ENCODE data around the gene ADCY3.
A peak's percentile ranks its signal among the peaks of the same experiment; 100 is the strongest.

The ADCY3 gene

GRCh38 chr2:24926220-24926601, 6.2 kb upstream of the ADCY3 start:
- Mint-ChIP-seq H3K4me1 (peaks cover 5% of the 10 kb centered on the region), H3K27me3 (ENCODE audit: low read depth) (peaks cover 15% of the 10 kb centered on the region), H3K4me3 (no peak overlapping the region), H3K9me3 (no peaks in the 10 kb centered on the region), H3K27ac (no peak overlapping the region), H3K36me3 (ENCODE audit: low read depth) (no peaks in the 10 kb centered on the region)
- no peak for TF ChIP-seq CTCF (IDR thresholded peaks at IDR 0.05; ENCODE audit: unreplicated experiment in 3 of 3)

GRCh38 chr2:24925815-24926214, 5.8 kb upstream of the ADCY3 start:
- Mint-ChIP-seq H3K4me3 (no peak overlapping the region), H3K27ac (no peak overlapping the region), H3K4me1 (peaks cover under 1% of the 10 kb centered on the region), H3K9me3 (no peaks in the 10 kb centered on the region), H3K36me3 (ENCODE audit: low read depth) (no peaks in the 10 kb centered on the region), H3K27me3 (ENCODE audit: low read depth) (peaks cover 15% of the 10 kb centered on the region)
- TF ChIP-seq CTCF (IDR thresholded peaks at IDR 0.05; ENCODE audit: unreplicated experiment in 3 of 3) = no peak

- no peak for TF ChIP-seq CTCF (IDR thresholded peaks at IDR 0.05; ENCODE audit: unreplicated experiment in 3 of 3)
- Mint-ChIP-seq H3K9me3 (no peaks in the 10 kb centered on the region), H3K27ac (no peak overlapping the region), H3K4me3 (no peak overlapping the region), H3K4me1 (no peaks in the 10 kb centered on the region), H3K27me3 (ENCODE audit: low read depth) (peaks cover 18% of the 10 kb centered on the region), H3K36me3 (ENCODE audit: low read depth) (no peaks in the 10 kb centered on the region)
Observed at GRCh38 chr2:24924732-24925131, 4.7 kb upstream of the ADCY3 start.

- peaks cover 19% of the 10 kb centered on the region for H3K27me3 Mint-ChIP-seq (ENCODE audit: low read depth)
- peaks cover 2% of the 10 kb centered on the region for H3K4me1 Mint-ChIP-seq
- no peaks in the 10 kb centered on the region for H3K9me3 Mint-ChIP-seq
- H3K36me3 Mint-ChIP-seq (ENCODE audit: low read depth) = no peaks in the 10 kb centered on the region
- TF ChIP-seq CTCF (IDR thresholded peaks at IDR 0.05; ENCODE audit: unreplicated experiment in 3 of 3) = no peak
- no peak overlapping the region for H3K27ac Mint-ChIP-seq
- no peak overlapping the region for H3K4me3 Mint-ChIP-seq
Observed at GRCh38 chr2:24924266-24924665, 4.2 kb upstream of the ADCY3 start.

GRCh38 chr2:24923106-24923505, 3.1 kb upstream of the ADCY3 start:
- Mint-ChIP-seq H3K27me3 (ENCODE audit: low read depth) (peaks cover 24% of the 10 kb centered on the region), H3K27ac (no peak overlapping the region), H3K4me3 (no peak overlapping the region), H3K9me3 (no peaks in the 10 kb centered on the region), H3K4me1 (peaks cover 6% of the 10 kb centered on the region), H3K36me3 (ENCODE audit: low read depth) (peaks cover 2% of the 10 kb centered on the region)
- TF ChIP-seq CTCF (IDR thresholded peaks at IDR 0.05; ENCODE audit: unreplicated experiment in 3 of 3) = no peak

GRCh38 chr2:24922556-24922955, 2.5 kb upstream of the ADCY3 start:
- no peak for TF ChIP-seq CTCF (IDR thresholded peaks at IDR 0.05; ENCODE audit: unreplicated experiment in 3 of 3)
- Mint-ChIP-seq H3K4me1 (peaks cover 9% of the 10 kb centered on the region), H3K4me3 (peak overlapping the region in 2 of 3 experiments; percentile 34 to 56), H3K9me3 (no peaks in the 10 kb centered on the region), H3K27me3 (ENCODE audit: low read depth) (peaks cover 27% of the 10 kb centered on the region), H3K27ac (no peak overlapping the region), H3K36me3 (ENCODE audit: low read depth) (peaks cover 7% of the 10 kb centered on the region)

Data from nephron (organoid).